ENCODE data around the gene USP34. TPM values are rescaled to one million over a fixed set of nuclear protein-coding genes. Genes with fewer than 3 reads are reported as not detected.

Gene USP34
- 48.6 to 57.8 TPM (median 57.5 TPM) in 5 replicates for total RNA-seq (2022; extraction: Qiagen RNA extraction)

GRCh38 chr2:61470965-61471904 lies at the start of gene USP34:
Gene USP34 (minus strand): TSS chr2:61471087. CDS start chr2:61470692, 395 bp downstream.

GRCh38 chr2:61161888-61162287 lies 309.0 kb downstream of the USP34 start, which contains the start of gene C2orf74:
Gene C2orf74 (plus strand): TSS chr2:61162188. CDS start chr2:61162515, 327 bp downstream.

Other genes with a start within 250 kb of the USP34 start
- 109 to 152 TPM (median 134 TPM) in 5 replicates for gene XPO1, start 67.3 kb upstream of the USP34 start, total RNA-seq (2022; extraction: Qiagen RNA extraction)